ENCODE data around the gene DOCK2. TPM values are rescaled to one million over a fixed set of nuclear protein-coding genes. Genes with fewer than 3 reads are reported as not detected.
A peak's percentile ranks its signal among the peaks of the same experiment; 100 is the strongest.

Gene DOCK2
- total RNA-seq, 1 experiment from 2014 or later: 2.2 TPM

- H3K4me1 ChIP-seq (ENCODE audit: insufficient read depth, low read length, poor library complexity, severe bottlenecking): peaks cover 8% of the 10 kb centered on the region
- H3K4me3 ChIP-seq (ENCODE audit: low read depth, low read length, poor library complexity, severe bottlenecking): no peak overlapping the region
- DNase-seq (ENCODE audit: low spot score): no peak
- POLR2A ChIA-PET (ENCODE audit: low non-redundant PET): no interaction called here
- no TSS peak for BruUV-seq (replicated peaks)
- CTCF ChIA-PET: interaction anchor here (0.6 kb wide), 1 partner anchor 732 kb away, joined by 5 read pairs; no protein-coding TSS in a partner anchor
- no peaks in the 10 kb centered on the region for H3K36me3 ChIP-seq (ENCODE audit: insufficient read depth, low read length, poor library complexity, severe bottlenecking)
- intact Hi-C loops (cut with micrococcal nuclease; ENCODE audit: unreplicated experiment): no loop called here
- no peak for TF ChIP-seq EZH2 (IDR thresholded peaks at IDR 0.05; ENCODE audit: borderline replicate concordance, low read depth, low read length, poor library complexity, severe bottlenecking)
- TF ChIP-seq CTCF (conservative IDR thresholded peaks at IDR 0.05; ENCODE audit: low read depth, low read length): no peak
- no peaks in the 10 kb centered on the region for H3K9me3 ChIP-seq (ENCODE audit: low read depth, low read length, poor library complexity, severe bottlenecking)
- H3K27me3 ChIP-seq (replicated peaks; ENCODE audit: insufficient read depth, low read depth, low read length, poor library complexity): no peaks in the 10 kb centered on the region
- H3K27ac ChIP-seq (ENCODE audit: low read depth, low read length, poor library complexity, severe bottlenecking): no peak overlapping the region
Observed at GRCh38 chr5:169694091-169694625, 57.1 kb downstream of the DOCK2 start.

GRCh38 chr5:169695025-169695625 lies 58.0 kb downstream of the DOCK2 start:
- ChIA-PET CTCF (no interaction called here), POLR2A (ENCODE audit: low non-redundant PET) (no interaction called here)
- no peak for TF ChIP-seq CTCF (conservative IDR thresholded peaks at IDR 0.05; ENCODE audit: low read depth, low read length)
- no peak for TF ChIP-seq EZH2 (IDR thresholded peaks at IDR 0.05; ENCODE audit: borderline replicate concordance, low read depth, low read length, poor library complexity, severe bottlenecking)
- no peaks in the 10 kb centered on the region for H3K9me3 ChIP-seq (ENCODE audit: low read depth, low read length, poor library complexity, severe bottlenecking)
- H3K4me1 ChIP-seq (ENCODE audit: insufficient read depth, low read length, poor library complexity, severe bottlenecking): peaks cover 8% of the 10 kb centered on the region
- H3K27ac ChIP-seq (ENCODE audit: low read depth, low read length, poor library complexity, severe bottlenecking): no peak overlapping the region
- no peak for DNase-seq (ENCODE audit: low spot score)
- H3K4me3 ChIP-seq (ENCODE audit: low read depth, low read length, poor library complexity, severe bottlenecking): no peak overlapping the region
- BruUV-seq (replicated peaks): no TSS peak
- intact Hi-C loops (cut with micrococcal nuclease; ENCODE audit: unreplicated experiment): no loop called here
- H3K36me3 ChIP-seq (ENCODE audit: insufficient read depth, low read length, poor library complexity, severe bottlenecking): no peaks in the 10 kb centered on the region
- no peaks in the 10 kb centered on the region for H3K27me3 ChIP-seq (replicated peaks; ENCODE audit: insufficient read depth, low read depth, low read length, poor library complexity)

- DNase-seq (ENCODE audit: low spot score): peak; percentile 75
- Histone ChIP-seq H3K27ac (ENCODE audit: low read depth, low read length, poor library complexity, severe bottlenecking) (no peak overlapping the region), H3K36me3 (ENCODE audit: insufficient read depth, low read length, poor library complexity, severe bottlenecking) (no peaks in the 10 kb centered on the region), H3K4me3 (ENCODE audit: low read depth, low read length, poor library complexity, severe bottlenecking) (no peak overlapping the region), H3K27me3 (replicated peaks; ENCODE audit: insufficient read depth, low read depth, low read length, poor library complexity) (no peaks in the 10 kb centered on the region), H3K4me1 (ENCODE audit: insufficient read depth, low read length, poor library complexity, severe bottlenecking) (peaks cover 8% of the 10 kb centered on the region), H3K9me3 (ENCODE audit: low read depth, low read length, poor library complexity, severe bottlenecking) (no peaks in the 10 kb centered on the region)
- POLR2A ChIA-PET (ENCODE audit: low non-redundant PET): no interaction called here
- no TSS peak for BruUV-seq (replicated peaks)
- CTCF ChIA-PET: no interaction called here
- TF ChIP-seq EZH2 (IDR thresholded peaks at IDR 0.05; ENCODE audit: borderline replicate concordance, low read depth, low read length, poor library complexity, severe bottlenecking) (no peak), CTCF (conservative IDR thresholded peaks at IDR 0.05; ENCODE audit: low read depth, low read length) (no peak)
- intact Hi-C loops (cut with micrococcal nuclease; ENCODE audit: unreplicated experiment): no loop called here
Observed at GRCh38 chr5:169695919-169696490, 58.9 kb downstream of the DOCK2 start.

Measured in A673 (cell line).